Measurements from ENCODE around the gene PLA2G6. TPM values are rescaled to one million over a fixed set of nuclear protein-coding genes. Genes with fewer than 3 reads are reported as not detected.

The PLA2G6 gene
- total and polyA plus RNA-seq, 2 of the 13 experiments (the other 11 are each of a cell fraction or from before 2014, with no cell fraction given) = 4.8 to 11.5 TPM

DNA sequence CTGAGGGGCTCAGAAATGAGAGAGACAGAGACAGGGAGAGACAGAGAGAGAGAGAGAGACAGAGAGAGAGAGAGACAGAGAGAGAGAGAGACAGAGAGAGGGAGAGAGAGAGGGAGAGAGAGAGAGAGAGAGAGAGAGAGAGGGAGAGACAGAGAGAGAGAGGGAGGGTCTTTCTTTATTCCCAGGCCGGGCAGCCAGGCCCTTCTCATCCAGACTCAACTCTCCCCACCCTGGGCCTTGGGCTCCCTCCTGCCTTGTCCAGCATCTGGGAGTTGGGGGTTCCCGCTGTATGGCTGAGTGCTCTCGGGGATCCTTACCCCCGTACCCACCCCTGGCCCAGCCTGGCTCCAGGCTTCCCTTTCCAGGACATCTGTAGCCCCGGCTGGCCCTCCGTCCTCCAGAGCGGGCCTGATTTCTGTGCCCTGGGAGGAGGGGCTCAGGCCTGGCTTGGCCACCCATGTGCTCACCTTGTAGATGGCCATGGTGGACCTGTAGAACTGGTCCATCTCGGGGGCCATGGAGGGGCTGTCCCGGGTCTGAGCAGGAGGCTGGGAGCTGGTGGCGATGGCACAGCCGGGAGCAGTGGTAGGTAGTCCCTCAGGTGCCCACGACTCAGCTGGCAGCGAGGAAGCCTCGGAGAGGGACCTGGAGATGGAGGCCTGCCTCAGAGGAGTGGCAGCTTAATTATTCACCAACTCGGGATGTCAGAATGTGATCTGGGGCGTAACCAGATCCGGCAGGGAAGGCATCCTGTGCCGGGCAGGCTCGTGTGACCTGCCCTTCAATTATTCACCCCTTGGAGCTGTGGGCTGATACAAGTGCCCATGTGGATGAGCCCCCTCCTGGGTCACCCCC, 71.4 kb downstream of the PLA2G6 start, which contains the start of gene BAIAP2L2:
TSS of gene BAIAP2L2 (minus strand) at position 677 of the 855 bp plus-strand sequence. CDS start at position 518, 159 bp downstream.
- intact Hi-C loops (cut with micrococcal nuclease; ENCODE audit: unreplicated experiment) = loop anchor here (5.0 kb wide), 2 partner anchors 92 to 152 kb away; partner anchors contain the start of gene MAFF
- POLR2A ChIA-PET = interaction anchor here (0.6 to 6.1 kb wide), 23 partner anchors 8 to 303 kb away, joined by 3 to 60 read pairs (median 4); partner anchors contain the start of genes GCAT, MAFF, PLA2G6 and SLC16A8
- TF ChIP-seq RORA (CRISPR knock-in tag; IDR thresholded peaks at IDR 0.05) = no peak
- no peak for TF ChIP-seq ZNF589 (CRISPR knock-in tag; conservative IDR thresholded peaks at IDR 0.05)
- TF ChIP-seq AHR (CRISPR knock-in tag; IDR thresholded peaks at IDR 0.05) = no peak
- no peak for TF ChIP-seq ZNF160 (CRISPR knock-in tag; IDR thresholded peaks at IDR 0.05)
- TF ChIP-seq THYN1 (CRISPR knock-in tag; IDR thresholded peaks at IDR 0.05; ENCODE audit: borderline replicate concordance, low read depth) = no peak
- no peak for TF ChIP-seq HNRNPUL1 (IDR thresholded peaks at IDR 0.05; ENCODE audit: low read depth, low read length)
- TF ChIP-seq PHB2 (IDR thresholded peaks at IDR 0.05; ENCODE audit: partially characterized antibody) = no peak
- TF ChIP-seq, protein P1, sequence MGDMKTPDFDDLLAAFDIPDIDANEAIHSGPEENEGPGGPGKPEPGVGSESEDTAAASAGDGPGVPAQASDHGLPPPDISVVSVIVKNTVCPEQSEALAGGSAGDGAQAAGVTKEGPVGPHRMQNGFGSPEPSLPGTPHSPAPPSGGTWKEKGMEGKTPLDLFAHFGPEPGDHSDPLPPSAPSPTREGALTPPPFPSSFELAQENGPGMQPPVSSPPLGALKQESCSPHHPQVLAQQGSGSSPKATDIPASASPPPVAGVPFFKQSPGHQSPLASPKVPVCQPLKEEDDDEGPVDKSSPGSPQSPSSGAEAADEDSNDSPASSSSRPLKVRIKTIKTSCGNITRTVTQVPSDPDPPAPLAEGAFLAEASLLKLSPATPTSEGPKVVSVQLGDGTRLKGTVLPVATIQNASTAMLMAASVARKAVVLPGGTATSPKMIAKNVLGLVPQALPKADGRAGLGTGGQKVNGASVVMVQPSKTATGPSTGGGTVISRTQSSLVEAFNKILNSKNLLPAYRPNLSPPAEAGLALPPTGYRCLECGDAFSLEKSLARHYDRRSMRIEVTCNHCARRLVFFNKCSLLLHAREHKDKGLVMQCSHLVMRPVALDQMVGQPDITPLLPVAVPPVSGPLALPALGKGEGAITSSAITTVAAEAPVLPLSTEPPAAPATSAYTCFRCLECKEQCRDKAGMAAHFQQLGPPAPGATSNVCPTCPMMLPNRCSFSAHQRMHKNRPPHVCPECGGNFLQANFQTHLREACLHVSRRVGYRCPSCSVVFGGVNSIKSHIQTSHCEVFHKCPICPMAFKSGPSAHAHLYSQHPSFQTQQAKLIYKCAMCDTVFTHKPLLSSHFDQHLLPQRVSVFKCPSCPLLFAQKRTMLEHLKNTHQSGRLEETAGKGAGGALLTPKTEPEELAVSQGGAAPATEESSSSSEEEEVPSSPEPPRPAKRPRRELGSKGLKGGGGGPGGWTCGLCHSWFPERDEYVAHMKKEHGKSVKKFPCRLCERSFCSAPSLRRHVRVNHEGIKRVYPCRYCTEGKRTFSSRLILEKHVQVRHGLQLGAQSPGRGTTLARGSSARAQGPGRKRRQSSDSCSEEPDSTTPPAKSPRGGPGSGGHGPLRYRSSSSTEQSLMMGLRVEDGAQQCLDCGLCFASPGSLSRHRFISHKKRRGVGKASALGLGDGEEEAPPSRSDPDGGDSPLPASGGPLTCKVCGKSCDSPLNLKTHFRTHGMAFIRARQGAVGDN (CRISPR knock-in tag; IDR thresholded peaks at IDR 0.05) = peak; percentile 93
- no peak for TF ChIP-seq PAX8 (CRISPR knock-in tag; IDR thresholded peaks at IDR 0.05; ENCODE audit: borderline replicate concordance)
- TF ChIP-seq ZBTB42 (CRISPR knock-in tag; IDR thresholded peaks at IDR 0.05) = no peak
- no peak for TF ChIP-seq CC2D1A (CRISPR knock-in tag; IDR thresholded peaks at IDR 0.05)
- no peak for TF ChIP-seq MAF1 (CRISPR knock-in tag; IDR thresholded peaks at IDR 0.05; ENCODE audit: borderline replicate concordance)
- TF ChIP-seq, protein P2, sequence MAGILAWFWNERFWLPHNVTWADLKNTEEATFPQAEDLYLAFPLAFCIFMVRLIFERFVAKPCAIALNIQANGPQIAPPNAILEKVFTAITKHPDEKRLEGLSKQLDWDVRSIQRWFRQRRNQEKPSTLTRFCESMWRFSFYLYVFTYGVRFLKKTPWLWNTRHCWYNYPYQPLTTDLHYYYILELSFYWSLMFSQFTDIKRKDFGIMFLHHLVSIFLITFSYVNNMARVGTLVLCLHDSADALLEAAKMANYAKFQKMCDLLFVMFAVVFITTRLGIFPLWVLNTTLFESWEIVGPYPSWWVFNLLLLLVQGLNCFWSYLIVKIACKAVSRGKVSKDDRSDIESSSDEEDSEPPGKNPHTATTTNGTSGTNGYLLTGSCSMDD (CRISPR knock-in tag; IDR thresholded peaks at IDR 0.05) = no peak
- peak; percentile 35; the same call in 1 of the 2 replicates for TF ChIP-seq ERF (CRISPR knock-in tag; IDR thresholded peaks at IDR 0.05)
- no peak for TF ChIP-seq ZNF251 (CRISPR knock-in tag; IDR thresholded peaks at IDR 0.05)
- TF ChIP-seq NR2F2 (IDR thresholded peaks at IDR 0.05; ENCODE audit: borderline replicate concordance, low read depth) = no peak
- no peak for TF ChIP-seq FOXK1 (CRISPR knock-in tag; IDR thresholded peaks at IDR 0.05; ENCODE audit: borderline replicate concordance, low read depth)
- no peak; the same call in 1 of the 2 replicates for TF ChIP-seq HMG20A (CRISPR knock-in tag; IDR thresholded peaks at IDR 0.05; ENCODE audit: borderline replicate concordance)
- TF ChIP-seq NAIF1 (CRISPR knock-in tag; IDR thresholded peaks at IDR 0.05; ENCODE audit: borderline replicate concordance) = no peak
- TF ChIP-seq ZNF670 (CRISPR knock-in tag; IDR thresholded peaks at IDR 0.05; ENCODE audit: borderline replicate concordance) = no peak

More for the DNA sequence above, 71.4 kb downstream of the PLA2G6 start, which contains the start of gene BAIAP2L2:
- Histone ChIP-seq H3K27ac (ENCODE audit: extremely low read length, insufficient read depth, low read length) (peak within 1 kb of the TSS; percentile 58), H4K20me1 (ENCODE audit: insufficient read depth, low read length) (no peaks in the 10 kb centered on the region; the same call in 1 of the 2 replicates), H3K9ac (ENCODE audit: insufficient read depth, low read depth, low read length) (peak within 1 kb of the TSS; percentile 59), H3K36me3 (replicated peaks in 1 of 2; ENCODE audit: control insufficient read depth in 1 of 2, insufficient read depth in 2 of 2, low read length in 2 of 2) (peaks cover 0 to 11% of the 10 kb centered on the region in 2 experiments; a peak in 1 of 5 replicates), H3K79me2 (ENCODE audit: insufficient read depth, low read length) (peaks cover 3% of the 10 kb centered on the region), H2AFZ (ENCODE audit: low read length) (no peak within 1 kb of the TSS), H3K4me3 (replicated peaks in 1 of 3; ENCODE audit: insufficient read depth in 1 of 3, low read depth in 2 of 3, low read length in 3 of 3) (peak within 1 kb of the TSS; percentile 59 to 76 (median 68)), H3K27me3 (ENCODE audit: control insufficient read depth in 1 of 2, insufficient read depth in 2 of 2, low read length in 2 of 2) (no peaks in the 10 kb centered on the region), H3K9me3 (ENCODE audit: low read length) (no peaks in the 10 kb centered on the region), H3K4me2 (ENCODE audit: low read depth, low read length) (peak within 1 kb of the TSS; percentile 95), H3K4me1 (ENCODE audit: insufficient read depth, low read length) (peaks cover 73% of the 10 kb centered on the region)
- CTCF ChIA-PET (ENCODE audit: low intra/inter-chr PET ratio, low total read pairs) = no interaction called here
- in situ Hi-C loops (cut with HindIII; ENCODE audit: extremely low pct_ligation_motif_present, low pct_unique_long_range_greater_than_20kb) = loop anchor here (10.0 kb wide), 1 partner anchor 95 kb away; the partner anchor contains the start of gene MAFF
- 4% methylated on average over 11 of the region's 19 CpGs for WGBS (ENCODE audit: low lambda C conversion rate)
- DNase-seq (ENCODE audit: low spot score) (peak; percentile 79), FAIRE-seq (peak; percentile 87), ATAC-seq (peak; percentile 64)
- BruUV-seq (replicated peaks) = no TSS peak
